DND-41 (cell line): ENCODE data around the gene MEOX2.

Source experiments
- CTCF ChIP-seq: IDR thresholded peaks from 2 replicates; pipeline ENCODE4 v1.5.1; 2012; ENCODE audit warnings: borderline replicate concordance, low read length, moderate library complexity, mild to moderate bottlenecking; ENCODE audit not compliant: poor library complexity, severe bottlenecking; ENCODE audit errors: extremely low read depth
- EZH2 ChIP-seq: IDR thresholded peaks from 3 replicates; pipeline ENCODE4 v1.6.1; 2012; ENCODE audit warnings: borderline replicate concordance, low read depth, mild to moderate bottlenecking, moderate library complexity, low read length, inconsistent platforms; ENCODE audit not compliant: severe bottlenecking

- TF ChIP-seq CTCF (no peak), EZH2 (no peak)
Measured at GRCh38 chr7:15715435-15715834, 29.0 kb upstream of the MEOX2 start.
